Astrocyte (in vitro differentiated cells and primary cell): ENCODE measurements around the gene TRPC6. TPM values are rescaled to one million over a fixed set of nuclear protein-coding genes. Genes with fewer than 3 reads are reported as not detected.

ENCODE experiments used
- DNase-seq: peaks from one replicate; pipeline ENCODE4 v3.0.0-alpha.2; 2010; ENCODE audit warnings: low read depth
- FAIRE-seq: peaks from 2 replicates; lab custom pipeline; 2011; peaks lifted over from hg19 to GRCh38; lab: Jason Lieb, UNC
- H2AFZ ChIP-seq: 2 replicates; pipeline ENCODE4 v1.6.0; 2012; ENCODE audit warnings: low read depth, low read length, inconsistent platforms
- H3K27ac ChIP-seq: 2 replicates; pipeline ENCODE4 v1.5.1; 2011; ENCODE audit warnings: low read depth, low read length, inconsistent platforms
- H3K27me3 ChIP-seq: 2 replicates; pipeline ENCODE4 v1.6.0; 2011; ENCODE audit warnings: low read length, inconsistent platforms; ENCODE audit not compliant: insufficient read depth
- H3K36me3 ChIP-seq: 2 replicates; pipeline ENCODE4 v1.5.1; 2011; ENCODE audit warnings: low read length, inconsistent platforms; ENCODE audit not compliant: insufficient read depth
- H3K4me1 ChIP-seq: 2 replicates; pipeline ENCODE4 v1.5.1; 2011; ENCODE audit warnings: low read length, inconsistent platforms; ENCODE audit not compliant: insufficient read depth
- H3K4me2 ChIP-seq: 2 replicates; pipeline ENCODE4 v1.6.0; 2012; ENCODE audit warnings: low read length, inconsistent platforms
- H3K4me3 ChIP-seq: 2 replicates; pipeline ENCODE4 v1.5.1; 2011; ENCODE audit warnings: low read depth, mild to moderate bottlenecking, low read length, inconsistent platforms; ENCODE audit not compliant: insufficient read depth
- H3K79me2 ChIP-seq: 2 replicates; pipeline ENCODE4 v1.6.0; 2012; ENCODE audit warnings: mild to moderate bottlenecking, low read length, inconsistent platforms; ENCODE audit not compliant: insufficient read depth
- H3K9ac ChIP-seq: 2 replicates; pipeline ENCODE4 v1.6.0; 2012; ENCODE audit warnings: mild to moderate bottlenecking, low read length, inconsistent platforms
- H3K9me3 ChIP-seq: 2 replicates; pipeline ENCODE4 v1.5.1; 2012; ENCODE audit warnings: low read depth, mild to moderate bottlenecking, low read length, inconsistent platforms; ENCODE audit not compliant: insufficient read depth
- H4K20me1 ChIP-seq: 2 replicates; pipeline ENCODE4 v1.6.0; 2012; ENCODE audit warnings: low read length, inconsistent platforms; ENCODE audit not compliant: insufficient read depth
- H3K27ac Mint-ChIP-seq: one replicate; pipeline ENCODE4 v1.8.0; 2021; ENCODE audit warnings: mild to moderate bottlenecking, mixed read lengths; ENCODE audit not compliant: unreplicated experiment
- H3K27me3 Mint-ChIP-seq: one replicate; pipeline ENCODE4 v1.8.0; 2021; ENCODE audit warnings: low read depth, mixed read lengths; ENCODE audit not compliant: unreplicated experiment
- H3K36me3 Mint-ChIP-seq: one replicate; pipeline ENCODE4 v1.8.0; 2021; ENCODE audit warnings: low read depth, mixed read lengths; ENCODE audit not compliant: unreplicated experiment
- H3K4me1 Mint-ChIP-seq: one replicate; pipeline ENCODE4 v1.8.0; 2021; ENCODE audit warnings: low read depth, mixed read lengths; ENCODE audit not compliant: unreplicated experiment
- H3K4me3 Mint-ChIP-seq: one replicate; pipeline ENCODE4 v1.8.0; 2021; ENCODE audit warnings: mild to moderate bottlenecking, moderate library complexity, mixed read lengths; ENCODE audit not compliant: unreplicated experiment
- H3K9me3 Mint-ChIP-seq: one replicate; pipeline ENCODE4 v1.8.0; 2021; ENCODE audit warnings: mild to moderate bottlenecking, mixed read lengths; ENCODE audit not compliant: unreplicated experiment
- EZH2 ChIP-seq: IDR thresholded peaks from 2 replicates; pipeline ENCODE4 v1.6.1; 2012; ENCODE audit warnings: mild to moderate bottlenecking, low read length, inconsistent platforms; ENCODE audit not compliant: insufficient read depth
- total RNA-seq: library from RNA; stranded (reverse); gene quantifications from 2 replicates; pipeline ENCODE4 v1.2.1, GENCODE V29; 2021
- TF ChIP-seq, protein P1 (sequence below): IDR thresholded peaks from 2 replicates; pipeline ENCODE4 v1.5.1; 2011; ENCODE audit warnings: low read depth, mild to moderate bottlenecking, inconsistent platforms, low read length, moderate library complexity; ENCODE audit not compliant: insufficient read depth

TRPC6 gene
- total RNA-seq, 1 donor from 2014 or later = 0.07 TPM

DNA sequence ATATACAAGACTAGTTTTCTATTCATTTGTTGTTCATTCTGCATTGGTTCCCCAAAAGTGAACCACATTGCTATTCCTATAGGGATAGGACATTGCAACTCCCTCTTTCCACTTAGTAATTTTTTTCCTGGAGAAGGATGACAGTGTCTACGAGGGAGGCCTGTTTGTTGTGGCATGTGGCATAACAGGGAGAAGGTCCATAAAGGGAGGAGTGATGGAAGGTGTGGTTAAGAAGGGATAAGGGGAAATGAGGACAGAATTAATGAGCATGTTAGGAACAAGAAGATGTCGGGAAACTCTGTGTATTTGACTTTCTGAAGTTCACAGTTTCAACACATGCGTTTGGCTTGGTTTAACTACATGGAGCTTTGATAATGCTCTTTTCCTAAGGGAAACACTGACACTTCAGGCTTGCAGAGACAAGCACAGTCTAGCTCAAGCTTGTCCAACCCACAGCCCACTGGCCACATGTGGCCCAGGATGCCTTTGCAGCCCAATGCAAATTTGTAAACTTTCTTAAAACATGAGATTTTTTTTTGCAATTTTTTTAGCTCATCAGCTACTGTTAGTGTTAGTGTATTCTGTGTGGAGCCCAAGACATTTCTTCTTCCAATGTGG is 149.7 kb downstream of the TRPC6 start:
- Mint-ChIP-seq H3K27me3 (no peaks in the 10 kb centered on the region), H3K27ac (no peak overlapping the region), H3K4me1 (peaks cover 15% of the 10 kb centered on the region), H3K4me3 (no peak overlapping the region), H3K9me3 (no peaks in the 10 kb centered on the region), H3K36me3 (no peaks in the 10 kb centered on the region)
- Histone ChIP-seq H4K20me1 (no peaks in the 10 kb centered on the region), H2AFZ (no peak overlapping the region), H3K27me3 (no peaks in the 10 kb centered on the region), H3K27ac (no peak overlapping the region), H3K9me3 (no peaks in the 10 kb centered on the region), H3K79me2 (no peaks in the 10 kb centered on the region), H3K4me1 (peaks cover 6% of the 10 kb centered on the region), H3K4me2 (no peak overlapping the region), H3K36me3 (no peaks in the 10 kb centered on the region), H3K4me3 (no peak overlapping the region), H3K9ac (no peak overlapping the region)
- DNase-seq = no peak
- TF ChIP-seq, protein P1, sequence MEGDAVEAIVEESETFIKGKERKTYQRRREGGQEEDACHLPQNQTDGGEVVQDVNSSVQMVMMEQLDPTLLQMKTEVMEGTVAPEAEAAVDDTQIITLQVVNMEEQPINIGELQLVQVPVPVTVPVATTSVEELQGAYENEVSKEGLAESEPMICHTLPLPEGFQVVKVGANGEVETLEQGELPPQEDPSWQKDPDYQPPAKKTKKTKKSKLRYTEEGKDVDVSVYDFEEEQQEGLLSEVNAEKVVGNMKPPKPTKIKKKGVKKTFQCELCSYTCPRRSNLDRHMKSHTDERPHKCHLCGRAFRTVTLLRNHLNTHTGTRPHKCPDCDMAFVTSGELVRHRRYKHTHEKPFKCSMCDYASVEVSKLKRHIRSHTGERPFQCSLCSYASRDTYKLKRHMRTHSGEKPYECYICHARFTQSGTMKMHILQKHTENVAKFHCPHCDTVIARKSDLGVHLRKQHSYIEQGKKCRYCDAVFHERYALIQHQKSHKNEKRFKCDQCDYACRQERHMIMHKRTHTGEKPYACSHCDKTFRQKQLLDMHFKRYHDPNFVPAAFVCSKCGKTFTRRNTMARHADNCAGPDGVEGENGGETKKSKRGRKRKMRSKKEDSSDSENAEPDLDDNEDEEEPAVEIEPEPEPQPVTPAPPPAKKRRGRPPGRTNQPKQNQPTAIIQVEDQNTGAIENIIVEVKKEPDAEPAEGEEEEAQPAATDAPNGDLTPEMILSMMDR = no peak
- TF ChIP-seq EZH2 = no peak
- FAIRE-seq = no peak

GRCh38 chr11:101433151-101433550 is 150.7 kb downstream of the TRPC6 start:
- no peaks in the 10 kb centered on the region for H3K9me3 ChIP-seq
- no peak overlapping the region for H3K4me3 ChIP-seq
- H3K79me2 ChIP-seq = no peaks in the 10 kb centered on the region
- H3K36me3 Mint-ChIP-seq = no peaks in the 10 kb centered on the region
- H3K9me3 Mint-ChIP-seq = no peaks in the 10 kb centered on the region
- H3K27me3 Mint-ChIP-seq = no peaks in the 10 kb centered on the region
- no peaks in the 10 kb centered on the region for H3K27me3 ChIP-seq
- H4K20me1 ChIP-seq = no peaks in the 10 kb centered on the region
- FAIRE-seq (peak; percentile 20), DNase-seq (no peak)
- TF ChIP-seq EZH2 = no peak
- no peak overlapping the region for H3K27ac ChIP-seq
- H3K27ac Mint-ChIP-seq = no peak overlapping the region
- no peak overlapping the region for H3K4me2 ChIP-seq
- H3K4me1 Mint-ChIP-seq = peaks cover 15% of the 10 kb centered on the region
- peaks cover 6% of the 10 kb centered on the region for H3K4me1 ChIP-seq
- H2AFZ ChIP-seq = no peak overlapping the region
- no peaks in the 10 kb centered on the region for H3K36me3 ChIP-seq
- no peak overlapping the region for H3K4me3 Mint-ChIP-seq
- H3K9ac ChIP-seq = no peak overlapping the region

- H4K20me1 ChIP-seq = no peaks in the 10 kb centered on the region
- no peak overlapping the region for H3K4me3 ChIP-seq
- no peaks in the 10 kb centered on the region for H3K36me3 ChIP-seq
- H3K4me1 Mint-ChIP-seq = peaks cover 15% of the 10 kb centered on the region
- H3K9me3 Mint-ChIP-seq = no peaks in the 10 kb centered on the region
- no peaks in the 10 kb centered on the region for H3K27me3 ChIP-seq
- H2AFZ ChIP-seq = no peak overlapping the region
- H3K27ac Mint-ChIP-seq = peak overlapping the region; percentile 83
- TF ChIP-seq EZH2 = no peak
- TF ChIP-seq, protein P1 = no peak
- no peaks in the 10 kb centered on the region for H3K79me2 ChIP-seq
- H3K4me3 Mint-ChIP-seq = no peak overlapping the region
- H3K27me3 Mint-ChIP-seq = no peaks in the 10 kb centered on the region
- H3K9me3 ChIP-seq = no peaks in the 10 kb centered on the region
- H3K4me2 ChIP-seq = no peak overlapping the region
- DNase-seq (no peak), FAIRE-seq (no peak)
- no peak overlapping the region for H3K27ac ChIP-seq
- no peaks in the 10 kb centered on the region for H3K36me3 Mint-ChIP-seq
- H3K9ac ChIP-seq = no peak overlapping the region
- peaks cover 6% of the 10 kb centered on the region for H3K4me1 ChIP-seq
Measured at GRCh38 chr11:101429703-101430540, 153.9 kb downstream of the TRPC6 start.
